Activated T-helper 1 cell treated with anti-CD3 and anti-CD28 coated beads, Interleukin-2, amount 50 U/mL, for 16 hours (primary cell): ENCODE results near the gene TTC27.
"Not testable (repeated sequence)": the region's sequence is repeated elsewhere in the genome, so short reads cannot be mapped to it uniquely, and the experiment has no call there.

ENCODE experiments used
- DNase-seq, 2 donors: peaks; one replicate each; pipeline ENCODE4 v3.0.0-alpha.2; 2020; ENCODE audit warnings: low read depth in 1 of 2, low spot score in 1 of 2

The TTC27 gene

GRCh38 chr2:32847734-32848133, 219.9 kb downstream of the TTC27 start:
- DNase-seq: no peak

GRCh38 chr2:32849456-32850194, 221.8 kb downstream of the TTC27 start:
- DNase-seq: no peak

- DNase-seq: no peak
Measured at GRCh38 chr2:32851777-32852439, 224.1 kb downstream of the TTC27 start.

- no peak for DNase-seq
Measured at GRCh38 chr2:32852856-32853255, 225.0 kb downstream of the TTC27 start.

GRCh38 chr2:32856891-32857290, 229.0 kb downstream of the TTC27 start:
- DNase-seq: no peak

GRCh38 chr2:32858713-32859112, 230.9 kb downstream of the TTC27 start:
- DNase-seq: no peak

GRCh38 chr2:32860385-32860784, 232.5 kb downstream of the TTC27 start:
- DNase-seq: no peak

- no peak for DNase-seq
Measured at GRCh38 chr2:32862269-32863055, 234.6 kb downstream of the TTC27 start.

- no peak for DNase-seq
Measured at GRCh38 chr2:32863326-32863725, 235.5 kb downstream of the TTC27 start.

- no peak for DNase-seq
Measured at GRCh38 chr2:32863803-32864202, 236.0 kb downstream of the TTC27 start.

- DNase-seq: no peak
Measured at GRCh38 chr2:32864334-32865111, 236.7 kb downstream of the TTC27 start.

GRCh38 chr2:32865399-32866068, 237.7 kb downstream of the TTC27 start:
- DNase-seq: no peak

- not testable (repeated sequence) for DNase-seq
Measured at GRCh38 chr2:32866462-32866861, 238.6 kb downstream of the TTC27 start.
